HG03565 (cell line): ENCODE results near the gene SLC17A5.
"Not testable (repeated sequence)": the region's sequence is repeated elsewhere in the genome, so short reads cannot be mapped to it uniquely, and the experiment has no call there.

Source experiments
- ATAC-seq: cut with Tn5 transposase; IDR thresholded peaks from one replicate; pipeline ENCODE4 v1.9.1; 2021; ENCODE audit warnings: mild to moderate bottlenecking, moderate library complexity; ENCODE audit not compliant: unreplicated experiment

Gene SLC17A5

GRCh38 chr6:73653571-73654424 is at the start of gene SLC17A5:
SLC17A5 (minus strand) TSS chr6:73653992; CDS start chr6:73653886, 106 bp downstream.
- peak; percentile 76 for ATAC-seq

- ATAC-seq, result no peak
Measured at GRCh38 chr6:73703466-73703865, 49.7 kb upstream of the SLC17A5 start.

GRCh38 chr6:73702444-73702843 is 48.7 kb upstream of the SLC17A5 start:
- ATAC-seq, result no peak

GRCh38 chr6:73699676-73700459 is 46.1 kb upstream of the SLC17A5 start:
- ATAC-seq, result no peak

GRCh38 chr6:73696966-73697655 is 43.3 kb upstream of the SLC17A5 start:
- ATAC-seq, result no peak

GRCh38 chr6:73695619-73696421 is 42.0 kb upstream of the SLC17A5 start, which contains the start of gene CD109:
CD109 (plus strand) TSS chr6:73696203; CDS start chr6:73696216, 13 bp downstream.
- ATAC-seq, result peak; percentile 45

GRCh38 chr6:73694711-73695411 is 41.1 kb upstream of the SLC17A5 start:
- ATAC-seq, result no peak

GRCh38 chr6:73691512-73691911 is 37.7 kb upstream of the SLC17A5 start:
- no peak for ATAC-seq

- no peak for ATAC-seq
Measured at GRCh38 chr6:73690056-73690455, 36.3 kb upstream of the SLC17A5 start.

- ATAC-seq, result no peak
Measured at GRCh38 chr6:73688351-73688750, 34.6 kb upstream of the SLC17A5 start.

GRCh38 chr6:73683574-73683973 is 29.8 kb upstream of the SLC17A5 start:
- not testable (repeated sequence) for ATAC-seq

- ATAC-seq, result no peak
Measured at GRCh38 chr6:73680289-73680918, 26.6 kb upstream of the SLC17A5 start.

GRCh38 chr6:73679846-73680245 is 26.1 kb upstream of the SLC17A5 start:
- ATAC-seq, result not testable (repeated sequence)

GRCh38 chr6:73679009-73679408 is 25.2 kb upstream of the SLC17A5 start:
- ATAC-seq, result no peak

- ATAC-seq, result peak; percentile 92
Measured at GRCh38 chr6:73675466-73676098, 21.8 kb upstream of the SLC17A5 start.

- ATAC-seq, result no peak
Measured at GRCh38 chr6:73671911-73672685, 18.3 kb upstream of the SLC17A5 start.

GRCh38 chr6:73669005-73669404 is 15.2 kb upstream of the SLC17A5 start:
- ATAC-seq, result no peak

- ATAC-seq, result no peak
Measured at GRCh38 chr6:73667798-73668197, 14.0 kb upstream of the SLC17A5 start.
